ENCODE results near the gene LRP1-AS. TPM values are rescaled to one million over a fixed set of nuclear protein-coding genes. Genes with fewer than 3 reads are reported as not detected.

LRP1-AS gene
- polyA plus RNA-seq, 3 donors from 2014 or later = not detected

DNA sequence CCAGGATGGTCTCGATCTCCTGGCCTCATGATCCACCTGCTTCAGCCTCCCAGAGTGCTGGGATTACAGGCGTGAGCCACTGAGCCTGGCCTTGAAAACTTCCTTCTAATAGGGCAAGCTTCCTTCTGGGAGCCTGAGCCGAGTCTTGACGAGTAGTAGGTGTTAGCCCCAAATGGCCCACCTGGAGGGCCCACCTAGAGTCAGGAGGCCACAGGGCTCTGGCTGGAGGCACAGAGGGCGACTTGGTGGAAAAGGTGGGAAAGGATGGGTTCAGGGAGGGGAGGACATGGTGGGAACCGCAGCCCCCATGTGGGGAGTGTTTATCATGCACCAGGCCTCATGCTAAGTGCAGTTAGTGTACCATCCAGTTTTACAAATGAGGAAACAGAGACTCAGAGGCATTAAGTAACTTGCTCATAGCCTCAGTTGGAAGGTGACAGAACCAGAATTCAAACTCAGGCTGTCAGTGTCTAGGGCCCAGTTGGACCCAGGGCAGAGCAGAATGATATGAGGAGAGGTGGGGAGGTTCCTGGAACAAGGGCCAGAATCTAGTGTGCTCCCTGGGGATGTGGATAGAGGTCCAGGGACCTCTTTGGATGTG is 3.1 kb upstream of the LRP1-AS start:
- Mint-ChIP-seq H3K27me3 (ENCODE audit: low read depth in 3 of 3) (peaks cover 3 to 6% (median 3%) of the 10 kb centered on the region in 3 donors), H3K36me3 (no peaks in the 10 kb centered on the region), H3K27ac (no peak overlapping the region), H3K4me3 (no peak overlapping the region), H3K4me1 (peaks cover 0 to 3% of the 10 kb centered on the region in 2 donors), H3K9me3 (no peaks in the 10 kb centered on the region)
- DNase-seq = no peak

GRCh38 chr12:57149245-57149900 is 2.0 kb upstream of the LRP1-AS start:
- H3K4me3 Mint-ChIP-seq = no peak overlapping the region
- peaks cover 2 to 3% (median 3%) of the 10 kb centered on the region in 3 donors for H3K27me3 Mint-ChIP-seq (ENCODE audit: low read depth in 3 of 3)
- H3K9me3 Mint-ChIP-seq = no peaks in the 10 kb centered on the region
- H3K36me3 Mint-ChIP-seq = no peaks in the 10 kb centered on the region
- no peak overlapping the region for H3K27ac Mint-ChIP-seq
- H3K4me1 Mint-ChIP-seq = no peaks in the 10 kb centered on the region
- DNase-seq = no peak

DNA sequence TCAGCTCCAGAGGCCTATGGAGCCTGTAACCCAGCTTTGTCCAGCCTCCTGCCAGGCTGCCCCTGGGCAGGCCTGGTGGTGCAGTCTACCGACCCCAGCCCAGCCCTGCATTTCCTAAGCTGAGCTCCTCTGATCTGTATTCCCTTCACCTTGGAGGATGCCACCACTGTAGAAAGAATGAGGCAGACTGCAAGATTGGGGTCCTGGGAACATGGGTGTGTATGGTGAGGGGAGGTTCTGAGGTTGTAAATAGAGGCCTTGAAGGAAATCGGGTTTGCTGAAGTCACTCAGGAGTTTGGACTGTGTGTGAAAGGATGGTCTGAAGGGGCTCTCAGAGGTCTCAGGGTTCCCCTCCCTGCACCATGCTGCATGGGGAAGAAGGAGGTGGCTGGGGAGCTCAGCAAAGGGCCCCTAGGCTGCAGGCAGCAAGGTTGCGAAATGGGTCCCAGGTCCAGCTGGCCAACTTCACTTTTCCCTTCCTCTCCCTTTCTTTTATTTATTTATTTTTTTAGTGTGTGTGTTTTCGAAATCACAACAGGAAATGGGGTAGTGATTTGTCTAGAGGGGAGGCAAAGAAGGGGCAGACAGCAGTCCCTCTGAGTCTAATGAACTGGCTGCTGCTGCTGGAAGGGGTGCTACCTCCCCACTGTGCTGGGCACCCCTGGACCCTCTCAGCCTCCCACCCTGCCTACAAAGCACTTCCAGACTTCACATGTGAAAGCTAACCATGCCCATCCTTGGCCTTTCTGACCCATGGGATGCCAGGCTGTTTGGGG is 1.2 kb upstream of the LRP1-AS start:
- H3K36me3 Mint-ChIP-seq = no peaks in the 10 kb centered on the region
- DNase-seq = no peak
- no peak overlapping the region for H3K4me3 Mint-ChIP-seq
- H3K9me3 Mint-ChIP-seq = no peaks in the 10 kb centered on the region
- no peaks in the 10 kb centered on the region for H3K4me1 Mint-ChIP-seq
- H3K27me3 Mint-ChIP-seq (ENCODE audit: low read depth in 3 of 3) = peaks cover 2 to 3% (median 3%) of the 10 kb centered on the region in 3 donors
- H3K27ac Mint-ChIP-seq = no peak overlapping the region

- Mint-ChIP-seq H3K36me3 (no peaks in the 10 kb centered on the region), H3K9me3 (no peaks in the 10 kb centered on the region), H3K27me3 (ENCODE audit: low read depth in 3 of 3) (peaks cover 2 to 7% (median 6%) of the 10 kb centered on the region in 3 donors), H3K27ac (no peak overlapping the region), H3K4me3 (no peak overlapping the region), H3K4me1 (no peaks in the 10 kb centered on the region)
- DNase-seq = no peak
Measured at GRCh38 chr12:57146092-57146491, 1.3 kb downstream of the LRP1-AS start.

- H3K9me3 Mint-ChIP-seq = no peaks in the 10 kb centered on the region
Measured at GRCh38 chr12:57145460-57146059, 1.9 kb downstream of the LRP1-AS start.

DNA sequence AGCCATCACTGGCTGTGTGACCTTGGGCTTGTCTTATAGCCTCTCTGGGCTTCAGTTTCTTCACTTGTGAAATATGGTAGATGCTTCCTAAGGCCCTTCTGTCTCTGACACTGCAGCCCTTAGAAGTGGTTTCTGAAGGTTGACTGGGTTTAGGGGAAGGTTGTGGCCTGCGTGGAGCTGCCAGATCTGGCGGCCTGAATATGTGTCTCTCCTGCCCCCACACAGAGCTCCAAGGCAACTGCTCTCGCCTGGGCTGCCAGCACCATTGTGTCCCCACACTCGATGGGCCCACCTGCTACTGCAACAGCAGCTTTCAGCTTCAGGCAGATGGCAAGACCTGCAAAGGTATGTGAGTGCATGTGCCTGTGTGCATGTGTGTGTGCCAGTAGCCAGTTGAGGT is 4.0 kb downstream of the LRP1-AS start:
- H3K4me1 Mint-ChIP-seq = no peaks in the 10 kb centered on the region
- H3K27ac Mint-ChIP-seq = no peak overlapping the region
- peaks cover 0 to 4% (median 3%) of the 10 kb centered on the region in 3 donors for H3K27me3 Mint-ChIP-seq (ENCODE audit: low read depth in 3 of 3)
- no peak for DNase-seq
- no peaks in the 10 kb centered on the region for H3K36me3 Mint-ChIP-seq
- H3K4me3 Mint-ChIP-seq = no peak overlapping the region
- no peaks in the 10 kb centered on the region for H3K9me3 Mint-ChIP-seq

More at GRCh38 chr12:57145460-57146059, 1.9 kb downstream of the LRP1-AS start:
- Mint-ChIP-seq H3K36me3 (no peaks in the 10 kb centered on the region), H3K27ac (no peak overlapping the region), H3K27me3 (ENCODE audit: low read depth in 3 of 3) (peaks cover 2 to 6% (median 6%) of the 10 kb centered on the region in 3 donors), H3K4me1 (no peaks in the 10 kb centered on the region), H3K4me3 (no peak overlapping the region)
- DNase-seq = no peak

DNA sequence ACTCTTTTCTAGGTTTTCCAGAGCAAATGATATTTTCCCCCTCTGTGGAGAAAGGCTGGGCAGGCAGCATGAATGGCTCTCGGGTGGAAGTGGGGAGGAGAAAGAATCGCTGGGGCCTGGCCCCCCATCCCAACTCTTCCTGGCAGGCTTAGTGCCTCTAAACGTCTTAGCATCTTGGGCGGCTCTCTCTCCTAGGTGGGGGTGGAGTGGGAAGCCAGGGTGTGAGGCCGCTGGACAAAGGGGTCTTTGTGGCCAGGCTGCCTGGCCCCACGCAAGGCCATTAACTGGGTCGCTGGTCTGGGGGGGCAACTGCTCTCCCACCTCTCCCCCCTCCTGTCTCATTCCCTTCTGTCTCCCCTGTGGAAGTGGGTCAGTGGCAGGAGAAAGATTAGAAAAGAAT is 4.7 kb downstream of the LRP1-AS start:
- no peak overlapping the region for H3K4me3 Mint-ChIP-seq
- no peaks in the 10 kb centered on the region for H3K36me3 Mint-ChIP-seq
- no peak overlapping the region for H3K27ac Mint-ChIP-seq
- no peak for DNase-seq
- H3K4me1 Mint-ChIP-seq = no peaks in the 10 kb centered on the region
- peaks cover 0 to 4% (median 3%) of the 10 kb centered on the region in 3 donors for H3K27me3 Mint-ChIP-seq (ENCODE audit: low read depth in 3 of 3)
- no peaks in the 10 kb centered on the region for H3K9me3 Mint-ChIP-seq

DNA sequence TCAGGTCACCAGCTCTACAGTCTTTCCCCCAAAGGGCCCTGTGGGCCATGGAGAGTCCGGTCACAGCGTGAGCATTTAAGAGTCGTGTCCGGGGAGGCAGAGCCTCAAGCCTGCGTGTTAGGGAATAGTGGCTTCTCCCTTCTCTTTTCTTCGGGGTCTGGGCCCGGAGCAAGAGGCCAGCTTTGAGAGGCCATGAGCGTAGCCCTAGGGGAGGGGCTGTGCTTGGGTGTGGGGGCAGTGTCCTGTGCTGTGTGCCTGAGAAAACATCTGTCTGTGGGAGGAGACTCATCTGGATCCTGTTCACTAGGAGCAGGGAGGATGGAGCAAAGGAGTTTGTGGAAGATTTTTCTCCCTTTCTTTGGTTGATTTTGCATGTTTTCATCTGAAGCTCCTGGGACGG is 5.3 kb downstream of the LRP1-AS start:
- Mint-ChIP-seq H3K4me1 (no peaks in the 10 kb centered on the region), H3K36me3 (no peaks in the 10 kb centered on the region), H3K9me3 (no peaks in the 10 kb centered on the region), H3K27ac (no peak overlapping the region), H3K4me3 (no peak overlapping the region), H3K27me3 (ENCODE audit: low read depth in 3 of 3) (peaks cover 0 to 4% (median 3%) of the 10 kb centered on the region in 3 donors)
- no peak for DNase-seq

DNA sequence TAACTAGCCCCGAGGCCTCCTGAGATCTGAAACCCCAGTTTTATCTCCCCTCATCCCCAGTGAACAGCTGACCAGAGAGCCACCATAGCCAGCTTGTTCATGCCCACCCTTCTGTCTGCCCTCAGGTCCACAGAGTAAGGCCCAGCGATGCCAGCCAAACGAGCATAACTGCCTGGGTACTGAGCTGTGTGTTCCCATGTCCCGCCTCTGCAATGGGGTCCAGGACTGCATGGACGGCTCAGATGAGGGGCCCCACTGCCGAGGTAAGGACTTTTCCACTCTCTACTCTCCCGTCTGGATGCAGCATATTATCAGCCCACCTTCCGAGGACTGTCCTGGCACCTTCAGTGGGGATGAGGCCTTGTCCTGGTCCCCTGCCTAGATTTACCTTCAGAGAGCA is 6.2 kb downstream of the LRP1-AS start:
- no peaks in the 10 kb centered on the region for H3K36me3 Mint-ChIP-seq
- H3K27ac Mint-ChIP-seq = no peak overlapping the region
- H3K4me3 Mint-ChIP-seq = no peak overlapping the region
- no peaks in the 10 kb centered on the region for H3K4me1 Mint-ChIP-seq
- peaks cover 0 to 4% (median 3%) of the 10 kb centered on the region in 3 donors for H3K27me3 Mint-ChIP-seq (ENCODE audit: low read depth in 3 of 3)
- no peaks in the 10 kb centered on the region for H3K9me3 Mint-ChIP-seq
- no peak for DNase-seq

DNA sequence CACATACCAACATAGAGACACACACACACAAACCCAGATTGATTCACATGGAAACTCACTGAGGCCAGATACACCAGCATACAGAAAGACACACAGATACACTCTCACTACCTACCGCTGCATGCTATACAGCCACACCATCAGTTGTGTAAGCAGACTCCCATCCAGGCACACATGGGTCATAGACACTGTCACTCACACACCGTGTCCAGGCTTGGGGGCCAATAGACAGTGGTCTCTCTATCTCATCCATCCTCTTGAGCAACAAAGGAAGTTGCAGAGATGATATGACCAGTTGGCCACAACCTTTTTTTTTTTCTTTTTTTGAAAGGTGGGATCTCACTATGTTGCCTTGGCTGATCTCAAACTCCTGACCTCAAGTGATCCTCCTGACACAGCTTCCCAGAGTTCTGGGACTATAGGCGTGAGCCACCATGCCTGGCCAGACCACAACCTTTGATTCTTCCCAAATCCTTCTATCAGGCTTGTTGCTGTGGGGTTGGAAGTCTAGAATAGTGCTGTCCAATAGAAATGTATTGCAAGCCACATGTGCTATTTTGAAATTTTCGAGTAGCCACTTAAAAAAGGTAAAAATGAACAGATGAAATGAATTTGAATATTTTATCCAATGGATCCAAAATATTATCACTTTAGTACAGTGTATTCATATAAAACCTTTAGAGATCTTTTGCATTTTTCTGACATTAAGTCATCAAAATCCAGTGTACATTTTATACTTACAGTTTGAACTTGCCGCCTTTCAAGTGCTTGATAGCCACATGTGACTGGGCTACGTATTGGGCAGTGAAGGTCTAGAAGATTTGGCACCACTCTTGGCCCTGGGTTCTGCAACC is 7.4 kb downstream of the LRP1-AS start:
- Mint-ChIP-seq H3K27ac (no peak overlapping the region), H3K36me3 (no peaks in the 10 kb centered on the region), H3K4me1 (no peaks in the 10 kb centered on the region), H3K4me3 (no peak overlapping the region), H3K9me3 (no peaks in the 10 kb centered on the region), H3K27me3 (ENCODE audit: low read depth in 3 of 3) (peaks cover 0 to 4% (median 3%) of the 10 kb centered on the region in 3 donors)
- no peak for DNase-seq

- no peak overlapping the region for H3K4me3 Mint-ChIP-seq
- no peak for DNase-seq
- H3K27me3 Mint-ChIP-seq (ENCODE audit: low read depth in 3 of 3) = peaks cover 0 to 6% (median 3%) of the 10 kb centered on the region in 3 donors
- H3K27ac Mint-ChIP-seq = no peak overlapping the region
- H3K9me3 Mint-ChIP-seq = no peaks in the 10 kb centered on the region
- no peaks in the 10 kb centered on the region for H3K4me1 Mint-ChIP-seq
- H3K36me3 Mint-ChIP-seq = no peaks in the 10 kb centered on the region
Measured at GRCh38 chr12:57138526-57139272, 8.7 kb downstream of the LRP1-AS start.

- H3K4me3 Mint-ChIP-seq = no peak overlapping the region
- no peaks in the 10 kb centered on the region for H3K4me1 Mint-ChIP-seq
- DNase-seq = no peak
- H3K9me3 Mint-ChIP-seq = no peaks in the 10 kb centered on the region
- H3K27ac Mint-ChIP-seq = no peak overlapping the region
- H3K36me3 Mint-ChIP-seq = no peaks in the 10 kb centered on the region
- peaks cover 0 to 3% (median 3%) of the 10 kb centered on the region in 3 donors for H3K27me3 Mint-ChIP-seq (ENCODE audit: low read depth in 3 of 3)
Measured at GRCh38 chr12:57135527-57136326, 11.7 kb downstream of the LRP1-AS start.
